Keratinocyte (primary cell): ENCODE results near the gene PRR7. TPM values are rescaled to one million over a fixed set of nuclear protein-coding genes. Genes with fewer than 3 reads are reported as not detected.
A peak's percentile ranks its signal among the peaks of the same experiment; 100 is the strongest.

Source experiments
- DNase-seq: peaks from one replicate; pipeline ENCODE4 v3.0.0-alpha.2; 2011; ENCODE audit warnings: low read depth, missing footprints, low spot score
- FAIRE-seq: peaks from 2 replicates; lab custom pipeline; 2011; peaks lifted over from hg19 to GRCh38; lab: Jason Lieb, UNC
- H2AFZ ChIP-seq: 2 replicates; pipeline ENCODE4 v1.6.0; 2012; ENCODE audit warnings: low read length, control low read depth, inconsistent platforms; ENCODE audit not compliant: control insufficient read depth
- H3K27ac ChIP-seq: 2 replicates; pipeline ENCODE4 v1.5.1; 2011; ENCODE audit warnings: low read length; ENCODE audit not compliant: control insufficient read depth, insufficient read depth
- H3K27me3 ChIP-seq: 3 replicates; pipeline ENCODE4 v1.6.0; 2011; ENCODE audit warnings: low read length; ENCODE audit not compliant: control insufficient read depth, insufficient read depth; ENCODE audit errors: extremely low read depth
- H3K36me3 ChIP-seq, 2 experiments: 2 replicates in 1 of 2; 3 replicates in 1 of 2; pipeline ENCODE4 v1.5.1; 2011; ENCODE audit warnings: low read length in 2 of 2, mild to moderate bottlenecking in 1 of 2; ENCODE audit not compliant: control insufficient read depth in 2 of 2, insufficient read depth in 2 of 2; ENCODE audit errors: extremely low read depth in 1 of 2
- H3K4me1 ChIP-seq: 3 replicates; pipeline ENCODE4 v1.5.1; 2011; ENCODE audit warnings: low read length; ENCODE audit not compliant: control insufficient read depth, insufficient read depth; ENCODE audit errors: extremely low read depth
- H3K4me2 ChIP-seq: 3 replicates; pipeline ENCODE4 v1.6.0; 2011; ENCODE audit warnings: low read depth, low read length; ENCODE audit not compliant: control insufficient read depth, insufficient read depth; ENCODE audit errors: extremely low read depth
- H3K4me3 ChIP-seq, 3 experiments: fragments of 200-600 bp in 1 of 3; sonication (generic) in 1 of 3; 2 replicates in 2 of 3; 3 replicates in 1 of 3; pipeline ENCODE4 v1.5.1; 2011 to 2016; ENCODE audit warnings: low read length in 3 of 3, mild to moderate bottlenecking in 3 of 3, control low read depth in 2 of 3, inconsistent platforms in 1 of 3, low read depth in 1 of 3, mixed read lengths in 1 of 3, mixed run types in 1 of 3, moderate library complexity in 1 of 3; ENCODE audit not compliant: control insufficient read depth in 2 of 3, insufficient read depth in 2 of 3; ENCODE audit errors: extremely low read depth in 1 of 3
- H3K79me2 ChIP-seq: 2 replicates; pipeline ENCODE4 v1.6.0; 2012; ENCODE audit warnings: low read length; ENCODE audit not compliant: control insufficient read depth, insufficient read depth
- H3K9ac ChIP-seq: 3 replicates; pipeline ENCODE4 v1.6.0; 2011; ENCODE audit warnings: low read length; ENCODE audit not compliant: control insufficient read depth, insufficient read depth; ENCODE audit errors: extremely low read depth
- H3K9me1 ChIP-seq: 3 replicates; pipeline ENCODE4 v1.6.0; 2011; ENCODE audit warnings: low read length; ENCODE audit not compliant: control insufficient read depth, insufficient read depth; ENCODE audit errors: extremely low read depth
- H3K9me3 ChIP-seq: 2 replicates; pipeline ENCODE4 v1.5.1; 2012; ENCODE audit warnings: low read depth, low read length; ENCODE audit not compliant: control insufficient read depth
- H4K20me1 ChIP-seq: 3 replicates; pipeline ENCODE4 v1.6.0; 2011; ENCODE audit warnings: low read length; ENCODE audit not compliant: control insufficient read depth, insufficient read depth; ENCODE audit errors: extremely low read depth
- CTCF ChIP-seq, 3 experiments: IDR thresholded peaks in 1 of 3; conservative IDR thresholded peaks in 1 of 3; optimal IDR thresholded peaks in 1 of 3; 2 replicates in 2 of 3; 3 replicates in 1 of 3; pipeline versions ENCODE3 to v1.5.1; 2011; ENCODE audit warnings: low read length in 3 of 3, mild to moderate bottlenecking in 3 of 3, moderate library complexity in 2 of 3, control low read depth in 1 of 3, inconsistent platforms in 1 of 3; ENCODE audit not compliant: insufficient read depth in 2 of 3; ENCODE audit errors: extremely low read depth in 1 of 3
- EZH2 ChIP-seq: IDR thresholded peaks from one replicate; pipeline ENCODE4 v1.6.1; 2012; ENCODE audit warnings: inconsistent platforms, mild to moderate bottlenecking, low read length, moderate library complexity
- dilution Hi-C: fragments of 300-500 bp; cut with MboI; formaldehyde crosslinking; loops from one replicate; pipeline ENCODE4 v1.7.0; 2020; ENCODE audit warnings: low sequenced_read_pairs; ENCODE audit not compliant: extremely low pct_ligation_motif_present
- polyA plus RNA-seq, 5 experiments: library from polyadenylated mRNA; depleted of rRNA in 3 of 5; stranded (reverse) in 3 of 5; stranded (forward) in 1 of 5; unstranded in 1 of 5; fragments of >200 nt; gene quantifications; 1 replicate in 1 of 5; 2 replicates in 3 of 5; 3 replicates in 1 of 5; pipeline versions ENCODE4 v1.2.1 to v1.2.3, GENCODE V29; 2011 to 2012; ENCODE audit warnings: missing spikeins in 2 of 5, low read depth in 1 of 5, low replicate concordance in 1 of 5

Gene PRR7
- polyA plus RNA-seq, 1 donor (not counting 4 experiments of a cell fraction or from before 2014, with no cell fraction given), result 1.1 TPM

GRCh38 chr5:177497292-177498012 lies 50.8 kb downstream of the PRR7 start, which contains the start of gene PDLIM7:
Gene PDLIM7, minus strand, starts transcription at chr5:177497604. Its CDS starts 1,092 bp downstream, at chr5:177496512.
- Histone ChIP-seq H3K4me3 (peak within 1 kb of the TSS; percentile 77 to 81 (median 77)), H2AFZ (peak within 1 kb of the TSS; percentile 68), H3K9me3 (no peaks in the 10 kb centered on the region), H3K9ac (peak within 1 kb of the TSS; percentile 83), H3K27me3 (no peaks in the 10 kb centered on the region), H3K4me1 (peaks cover 42% of the 10 kb centered on the region), H3K36me3 (peaks cover 1 to 12% of the 10 kb centered on the region in 2 experiments), H3K79me2 (peaks cover 21% of the 10 kb centered on the region), H3K9me1 (peaks cover 4% of the 10 kb centered on the region), H3K27ac (peak within 1 kb of the TSS; percentile 67), H3K4me2 (peak within 1 kb of the TSS; percentile 92), H4K20me1 (no peaks in the 10 kb centered on the region)
- FAIRE-seq (no peak), DNase-seq (peak; percentile 93)
- dilution Hi-C loops, result no loop called here
- no peak for TF ChIP-seq EZH2
- TF ChIP-seq CTCF (optimal IDR thresholded peaks at IDR 0.05 in 1 of 3, IDR thresholded peaks at IDR 0.05 in 1 of 3, conservative IDR thresholded peaks at IDR 0.05 in 1 of 3; ENCODE audit: extremely low read depth in 1 of 3, insufficient read depth in 2 of 3, low read length in 3 of 3), result no peak

GRCh38 chr5:177498013-177498787 lies 51.6 kb downstream of the PRR7 start:
- Histone ChIP-seq H3K4me1 (peaks cover 44% of the 10 kb centered on the region), H3K27ac (no peak overlapping the region), H2AFZ (peak overlapping the region; percentile 68), H3K27me3 (no peaks in the 10 kb centered on the region), H3K36me3 (peaks cover 1 to 8% of the 10 kb centered on the region in 2 experiments), H3K9me3 (no peaks in the 10 kb centered on the region), H3K4me3 (peak overlapping the region; percentile 66 to 81 (median 77)), H3K9ac (peak overlapping the region; percentile 83), H3K79me2 (peaks cover 13% of the 10 kb centered on the region), H3K4me2 (peak overlapping the region; percentile 78), H4K20me1 (no peaks in the 10 kb centered on the region), H3K9me1 (peaks cover 4% of the 10 kb centered on the region)
- TF ChIP-seq EZH2 (peak; percentile 26), CTCF (optimal IDR thresholded peaks at IDR 0.05 in 1 of 3, IDR thresholded peaks at IDR 0.05 in 1 of 3, conservative IDR thresholded peaks at IDR 0.05 in 1 of 3; ENCODE audit: extremely low read depth in 1 of 3, insufficient read depth in 2 of 3, low read length in 3 of 3) (no peak)
- DNase-seq, result no peak
- dilution Hi-C loops, result no loop called here
- FAIRE-seq, result no peak
